Urothelium cell line (cell line): ENCODE measurements around the gene ANKRD13B.

ENCODE experiments used
- DNase-seq: peaks from one replicate; pipeline ENCODE4 v3.0.0; 2011; ENCODE audit warnings: low spot score, mixed read lengths
- FAIRE-seq: peaks from 2 replicates; lab custom pipeline; 2011; peaks lifted over from hg19 to GRCh38; lab: Jason Lieb, UNC

ANKRD13B gene

GRCh38 chr17:29579866-29580771 is 12.8 kb upstream of the ANKRD13B start:
- FAIRE-seq (peak; percentile 94), DNase-seq (peak; percentile 90)

GRCh38 chr17:29581583-29582253 is 11.2 kb upstream of the ANKRD13B start:
- no peak for DNase-seq

DNA sequence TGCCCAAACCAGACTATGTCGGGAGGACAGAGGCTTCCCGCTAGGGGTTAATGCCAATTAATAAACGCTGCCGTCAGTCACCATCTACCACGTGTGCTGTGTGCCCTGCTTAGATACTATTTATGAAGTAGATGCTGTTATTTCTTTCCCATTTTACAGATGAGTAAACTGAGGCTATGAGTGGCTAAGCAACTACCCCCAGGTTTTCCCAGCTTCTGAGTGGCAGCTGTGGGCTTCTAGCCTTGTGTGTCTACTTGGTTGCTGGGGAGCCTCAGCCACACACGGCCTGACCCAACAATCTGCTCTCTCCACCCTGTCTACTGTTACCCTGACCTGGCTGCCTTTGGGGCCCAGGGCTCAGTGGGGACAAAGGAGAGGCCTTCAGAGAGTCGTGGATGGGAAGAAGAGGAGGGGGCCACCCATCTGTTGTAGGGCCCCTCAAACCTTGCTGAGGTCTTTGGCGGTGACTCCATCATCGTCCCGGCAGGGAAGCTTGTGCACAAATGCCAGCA is 10.6 kb upstream of the ANKRD13B start:
- FAIRE-seq (peak; percentile 27), DNase-seq (no peak)

More at GRCh38 chr17:29581583-29582253, 11.2 kb upstream of the ANKRD13B start:
- FAIRE-seq: peak; percentile 61

DNA sequence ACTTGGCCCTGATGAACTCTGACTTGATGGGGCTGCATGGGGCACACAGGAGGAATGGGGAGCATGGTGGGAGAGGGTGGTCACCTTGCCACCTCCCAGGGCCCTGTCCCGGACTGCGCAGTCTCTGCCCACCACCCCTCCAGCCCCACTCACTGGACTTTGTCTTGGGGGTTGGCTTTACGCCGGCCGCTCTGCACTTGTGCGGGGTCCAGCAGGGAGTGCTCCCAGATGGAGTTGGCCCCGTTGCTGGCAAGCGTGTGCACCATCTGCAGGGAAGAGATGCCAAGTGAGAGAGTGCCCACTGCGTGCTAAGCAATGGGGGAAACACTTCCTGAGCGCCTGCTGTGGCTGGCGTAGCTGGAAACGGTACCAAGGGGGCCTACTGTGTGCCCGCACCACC is 10.2 kb upstream of the ANKRD13B start:
- FAIRE-seq (no peak), DNase-seq (no peak)

GRCh38 chr17:29583324-29584248 is 9.3 kb upstream of the ANKRD13B start:
- FAIRE-seq (no peak), DNase-seq (no peak)

DNA sequence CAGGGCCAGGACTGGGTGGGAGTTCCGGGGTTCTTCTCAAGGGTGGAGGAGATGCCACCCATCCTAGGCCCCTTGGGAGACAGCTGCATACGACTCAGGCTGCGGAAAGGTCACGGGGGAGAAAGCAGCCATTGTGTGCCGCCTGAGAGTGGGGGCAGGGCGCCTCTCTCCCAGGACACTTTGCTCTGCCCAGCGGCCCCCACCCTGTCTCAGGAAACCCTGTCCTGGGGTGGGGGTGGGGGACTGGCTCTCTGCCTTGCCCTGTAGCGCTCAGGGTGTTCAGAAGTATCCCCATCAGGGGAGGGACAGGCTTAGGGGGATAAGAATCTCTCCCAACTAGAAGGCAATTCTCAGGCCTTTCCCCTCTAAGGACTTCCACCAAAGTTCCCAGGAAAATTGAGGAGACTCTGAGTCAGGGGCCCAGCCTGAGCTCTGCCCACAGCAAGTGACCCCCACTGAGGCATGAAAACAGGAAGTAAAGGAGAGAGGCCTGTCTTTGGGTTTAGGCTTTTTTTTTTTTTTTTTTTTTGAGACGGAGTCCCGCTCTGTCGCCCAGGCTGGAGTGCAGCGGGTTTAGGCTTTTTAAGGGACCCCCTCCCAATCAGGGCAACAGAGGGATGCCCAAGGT is 8.4 kb upstream of the ANKRD13B start:
- DNase-seq (no peak), FAIRE-seq (no peak)

DNA sequence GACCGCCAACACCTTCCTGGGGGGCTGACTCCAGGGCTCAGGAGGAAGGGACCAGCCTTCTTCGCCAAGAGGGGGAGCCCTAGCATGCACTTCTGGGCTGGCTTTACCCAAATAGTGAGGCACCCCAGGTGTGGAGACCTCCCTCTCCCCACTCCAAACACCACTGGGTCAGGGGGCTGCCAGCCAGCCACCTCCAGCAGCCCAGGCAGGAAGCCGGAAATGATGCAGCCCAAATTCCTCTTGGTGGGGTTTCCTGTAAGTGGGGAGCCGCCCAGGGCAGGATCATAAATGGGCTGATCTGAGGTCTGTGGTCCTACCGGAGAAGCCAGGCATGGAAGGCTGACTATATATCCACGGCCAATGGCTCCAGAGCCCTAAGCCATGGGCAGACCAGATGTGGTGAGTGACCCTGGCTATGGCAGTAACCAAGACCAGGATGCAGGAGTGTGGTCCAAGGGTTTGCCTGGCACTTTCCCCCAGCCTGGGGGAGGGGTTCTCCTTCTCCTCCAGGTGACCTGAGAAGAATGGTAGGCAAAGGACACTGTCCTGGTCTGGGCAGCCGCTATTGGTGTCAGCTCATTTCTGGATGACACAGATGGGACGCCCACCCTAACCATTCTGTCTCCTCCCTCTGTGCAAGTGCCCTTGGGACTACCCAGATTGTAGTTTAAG is 7.7 kb upstream of the ANKRD13B start:
- no peak for FAIRE-seq
- DNase-seq: no peak

- peak; percentile 37 for FAIRE-seq
- no peak for DNase-seq
Measured at GRCh38 chr17:29586676-29587469, 6.1 kb upstream of the ANKRD13B start.

DNA sequence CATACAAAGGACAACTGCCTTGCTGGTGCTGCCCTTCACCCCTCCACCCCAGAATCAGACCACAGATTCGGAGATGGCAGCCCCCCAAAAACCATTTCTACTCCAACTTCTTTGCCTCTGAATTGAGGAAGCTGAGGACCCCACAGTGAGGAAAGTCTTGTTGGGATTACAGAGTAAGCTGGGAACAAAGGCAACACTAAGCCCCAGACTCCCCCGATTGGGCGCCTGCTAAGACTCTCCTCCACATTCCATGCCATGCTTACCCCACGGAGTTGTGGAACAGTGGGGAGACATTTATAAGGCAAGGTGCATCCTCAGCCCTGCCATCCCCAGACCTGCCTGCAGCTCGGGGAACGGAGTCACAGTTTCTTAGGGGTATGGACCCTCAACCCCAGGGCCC is 5.3 kb upstream of the ANKRD13B start:
- FAIRE-seq (no peak), DNase-seq (no peak)

GRCh38 chr17:29588017-29588561 is 4.8 kb upstream of the ANKRD13B start:
- no peak for FAIRE-seq
- no peak for DNase-seq

DNA sequence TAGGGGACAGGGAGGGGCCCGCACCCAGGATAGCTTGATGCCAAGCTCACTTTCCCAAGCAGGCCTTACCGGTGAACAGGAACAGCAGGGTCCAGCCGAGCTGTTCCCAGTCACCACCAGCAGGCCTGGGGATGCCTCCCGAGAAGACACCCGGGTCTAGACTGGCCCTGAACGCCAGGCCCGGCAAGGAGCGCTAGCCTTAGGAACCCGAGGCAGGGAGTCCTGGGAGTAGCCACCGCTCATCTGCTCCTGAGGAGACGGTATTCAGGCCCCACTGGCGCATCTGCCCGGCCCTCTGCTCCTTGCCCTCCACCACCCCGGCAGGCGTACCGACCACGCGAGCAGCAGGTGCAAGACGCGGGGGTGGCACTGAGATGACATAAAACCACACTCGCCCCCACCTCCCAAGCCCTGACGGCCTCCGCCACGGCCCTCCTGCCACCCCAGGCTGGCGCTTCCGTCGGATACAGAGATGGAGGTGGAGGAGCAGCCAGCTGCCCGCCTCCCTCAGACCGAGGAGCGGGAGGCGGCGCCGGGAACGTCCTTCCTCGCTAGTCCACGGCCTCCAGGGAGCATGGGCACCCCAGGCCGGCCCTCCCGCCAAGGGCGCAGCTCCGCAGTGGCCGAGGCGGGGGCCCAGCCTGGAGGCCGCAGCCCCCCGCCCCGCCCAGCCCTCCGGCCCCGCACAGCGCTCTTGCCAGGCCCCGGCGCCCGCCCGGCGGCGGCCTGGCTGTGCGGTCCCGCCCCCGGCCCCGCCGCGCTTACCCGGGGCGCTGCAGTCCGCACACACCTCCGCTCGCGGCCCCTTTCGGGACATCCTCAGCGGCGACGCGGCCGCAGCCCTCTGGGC is 4.1 kb upstream of the ANKRD13B start:
- DNase-seq (peak; percentile 44), FAIRE-seq (peak; percentile 63)

GRCh38 chr17:29589524-29590410 is 3.2 kb upstream of the ANKRD13B start, which contains the start of gene GIT1:
Gene GIT1, minus strand, starts transcription at chr17:29589648. Its CDS starts 270 bp downstream, at chr17:29589378.
- DNase-seq: peak; percentile 96

DNA sequence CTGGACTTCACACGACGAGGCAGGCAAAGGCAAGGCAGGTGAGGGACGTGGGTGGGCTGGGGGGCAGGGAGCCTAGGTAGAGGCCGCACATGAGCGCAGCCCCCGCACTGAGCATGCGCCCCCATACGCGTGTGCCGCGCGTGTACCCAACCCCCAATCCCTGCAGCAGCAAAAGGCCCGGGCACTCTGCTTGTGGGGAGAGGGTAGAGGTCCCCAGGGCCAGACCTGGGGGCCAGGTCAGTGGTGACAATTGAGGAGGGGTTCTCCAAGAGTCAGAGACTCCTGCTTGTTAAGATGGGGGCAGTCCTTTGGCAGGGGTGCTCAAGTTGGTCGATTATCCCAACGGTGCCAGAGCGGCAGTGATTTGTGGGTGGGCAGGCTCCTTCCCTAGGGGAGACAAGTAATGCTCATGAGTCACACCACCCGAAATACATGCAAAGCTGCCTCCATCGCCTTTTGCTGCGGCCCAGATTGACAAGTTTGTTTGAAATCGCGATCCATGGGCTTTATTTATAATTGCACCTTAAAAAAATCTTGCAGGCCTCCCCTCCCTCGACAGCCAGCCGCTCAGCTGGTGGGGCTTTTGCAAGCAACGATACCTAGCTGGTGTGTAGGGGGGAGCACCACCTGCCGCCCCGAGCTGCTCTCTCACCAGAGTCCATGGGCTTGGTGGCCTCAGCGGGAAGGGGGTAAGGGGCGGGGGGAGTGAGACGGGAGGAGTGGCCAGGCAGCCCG is 2.4 kb upstream of the ANKRD13B start:
- DNase-seq (peak; percentile 21), FAIRE-seq (no peak)

More at GRCh38 chr17:29589524-29590410, 3.2 kb upstream of the ANKRD13B start, which contains the start of gene GIT1:
- peak; percentile 42 for FAIRE-seq

DNA sequence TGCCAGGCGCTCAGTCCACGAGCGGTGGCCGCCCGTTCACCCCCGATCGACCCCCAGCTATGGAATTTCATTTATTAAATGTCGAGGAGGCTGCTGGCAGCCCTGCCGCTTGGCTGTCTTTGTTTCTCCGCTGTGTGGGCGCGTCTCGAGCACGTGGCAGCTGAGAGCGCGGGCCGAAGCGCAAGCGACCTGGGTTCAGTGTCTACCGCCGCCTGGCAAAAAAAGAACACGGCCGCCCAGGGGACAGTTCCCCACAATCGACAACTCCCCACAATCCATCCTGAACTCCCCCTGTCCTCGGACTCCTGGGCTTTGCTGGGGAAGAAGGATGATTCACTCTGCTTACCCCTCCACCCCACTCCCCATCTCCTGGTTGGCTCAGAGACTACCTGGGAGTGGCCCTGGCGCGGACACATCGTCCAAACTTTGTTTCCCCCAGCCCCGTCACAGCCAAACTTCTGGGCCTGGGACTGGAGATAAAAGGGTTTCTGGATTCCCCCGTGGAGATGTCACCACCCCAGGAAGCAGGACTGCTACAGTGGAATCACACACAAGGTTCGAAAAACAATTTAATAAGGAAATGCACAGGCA is 1.7 kb upstream of the ANKRD13B start:
- DNase-seq: peak; percentile 78
- peak; percentile 20 for FAIRE-seq
